ENCODE measurements around the gene ADARB1. TPM values are rescaled to one million over a fixed set of nuclear protein-coding genes. Genes with fewer than 3 reads are reported as not detected.

The ADARB1 gene
- total and polyA plus RNA-seq, 2 of the 8 experiments (the other 6 are each of a cell fraction or from before 2014, with no cell fraction given): 4.7 to 14.9 TPM

DNA sequence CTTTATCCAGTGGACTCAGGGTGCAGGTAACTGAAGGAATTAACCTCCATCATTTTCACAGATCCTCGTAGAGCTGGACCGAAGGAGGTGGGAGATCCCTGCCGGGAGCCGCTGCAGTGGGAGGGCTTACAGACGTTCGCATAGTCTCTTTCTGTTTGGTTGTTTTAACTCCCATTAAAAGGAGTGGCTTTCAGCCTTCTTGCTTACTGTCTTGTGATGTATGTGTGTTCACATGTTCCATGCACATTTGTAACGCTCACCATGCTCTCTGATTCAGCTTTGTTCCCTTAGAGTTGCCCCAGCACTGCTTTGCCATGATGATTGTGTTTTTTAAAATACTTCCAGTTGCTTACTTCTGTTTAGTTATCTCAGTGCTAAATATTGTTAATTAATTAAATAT, 85.8 kb downstream of the ADARB1 start:
- Histone ChIP-seq H4K20me1 (replicated peaks in 1 of 2; ENCODE audit: control insufficient read depth in 1 of 2, insufficient read depth in 2 of 2, low read length in 2 of 2) (peaks cover 0 to 8% of the 10 kb centered on the region in 2 experiments), H3K4me2 (ENCODE audit: insufficient read depth in 1 of 2, low read depth in 2 of 2, low read length in 2 of 2) (no peak overlapping the region), H2BK120ac (replicated peaks; ENCODE audit: low read depth, low read length) (no peak overlapping the region), H3K79me1 (ENCODE audit: low read depth, low read length) (no peaks in the 10 kb centered on the region), H3K27me3 (replicated peaks in 1 of 4; ENCODE audit: control insufficient read depth in 3 of 4, extremely low read depth in 1 of 4, insufficient read depth in 3 of 4, low read length in 3 of 4) (no peaks in the 10 kb centered on the region), H2BK5ac (ENCODE audit: low read depth, low read length) (no peak overlapping the region), H4K8ac (ENCODE audit: extremely low read depth, insufficient read depth, low read length) (no peak overlapping the region), H2AK5ac (ENCODE audit: low read depth, low read length) (no peak overlapping the region), H3K9me3 (ENCODE audit: insufficient read depth in 2 of 2, low read depth in 1 of 2, low read length in 1 of 2) (no peaks in the 10 kb centered on the region), H3K4me1 (replicated peaks in 1 of 4; ENCODE audit: control insufficient read depth in 3 of 4, insufficient read depth in 4 of 4, low read length in 3 of 4) (peaks cover 0 to 6% (median 0%) of the 10 kb centered on the region in 4 experiments; a peak in 3 of 7 replicates), H3K4me3 (ENCODE audit: extremely low read depth in 1 of 4, insufficient read depth in 2 of 4, low read depth in 3 of 4, low read length in 4 of 4) (no peak overlapping the region), H3K18ac (ENCODE audit: extremely low read depth, low read length) (no peak overlapping the region), H3K9ac (replicated peaks in 1 of 4; ENCODE audit: extremely low read depth in 1 of 4, low read depth in 3 of 4, low read length in 3 of 4) (no peak overlapping the region), H2BK20ac (ENCODE audit: low read length) (no peak overlapping the region), H4K5ac (ENCODE audit: insufficient read length, low read depth, low read length) (no peak overlapping the region), H3K36me3 (ENCODE audit: control insufficient read depth in 2 of 4, insufficient read depth in 4 of 4, low read length in 3 of 4) (no peaks in the 10 kb centered on the region), H4K91ac (replicated peaks; ENCODE audit: insufficient read length, low read length) (no peak overlapping the region), H3K23me2 (ENCODE audit: low read depth, low read length) (peaks cover 11% of the 10 kb centered on the region; the same call in 1 of the 2 replicates), H3K79me2 (ENCODE audit: control insufficient read depth in 1 of 2, insufficient read depth in 2 of 2, low read length in 2 of 2) (no peaks in the 10 kb centered on the region), H3K4ac (replicated peaks; ENCODE audit: insufficient read length, low read depth, low read length) (no peak overlapping the region), H3K23ac (ENCODE audit: insufficient read length) (no peak overlapping the region), H3K14ac (ENCODE audit: insufficient read length) (no peak overlapping the region), H2BK12ac (ENCODE audit: low read depth, low read length) (no peak overlapping the region), H2BK15ac (ENCODE audit: low read length) (no peak overlapping the region), H3K27ac (ENCODE audit: low read depth, low read length) (no peak overlapping the region), H2AFZ (ENCODE audit: low read length) (no peak overlapping the region), H3K56ac (replicated peaks; ENCODE audit: insufficient read length, low read depth, low read length) (no peak overlapping the region)
- 85% methylated on average over 7 of the region's 7 CpGs; no CpG with 5 or more reads in 1 of the 2 experiments for WGBS, 2 experiments (ENCODE audit: extremely low coverage in 1 of 2, insufficient coverage in 1 of 2, insufficient read length in 1 of 2, insufficient replicate concordance in 2 of 2, low coverage in 1 of 2, low lambda C conversion rate in 2 of 2, missing lambda C conversion rate in 1 of 2)
- FAIRE-seq (no peak), DNase-seq (ENCODE audit: low read depth in 1 of 2, low spot score in 2 of 2) (no peak)
- ChIA-PET CTCF (ENCODE audit: partially characterized antibody) (interaction anchor here (0.8 to 11.5 kb wide), 2 partner anchors 22 to 58 kb away, joined by 3 to 107 read pairs; no protein-coding TSS in a partner anchor), POLR2A (ENCODE audit: partially characterized antibody) (no interaction called here)
- TF ChIP-seq RAD21 (IDR thresholded peaks at IDR 0.05 in 1 of 2, conservative IDR thresholded peaks at IDR 0.05 in 1 of 2; ENCODE audit: low read depth in 2 of 2, low read length in 2 of 2) (no peak), CREB1 (IDR thresholded peaks at IDR 0.05) (no peak), NRF1 (IDR thresholded peaks at IDR 0.05; ENCODE audit: low read depth, low read length) (no peak), SP4 (IDR thresholded peaks at IDR 0.05; ENCODE audit: low read length) (no peak), SIN3A (conservative IDR thresholded peaks at IDR 0.05 in 1 of 2, IDR thresholded peaks at IDR 0.05 in 1 of 2; ENCODE audit: low read depth in 1 of 2, low read length in 2 of 2) (no peak), HDAC6 (IDR thresholded peaks at IDR 0.05; ENCODE audit: low read depth, low read length) (no peak), BRCA1 (IDR thresholded peaks at IDR 0.05; ENCODE audit: low read depth, low read length) (no peak), TBP (IDR thresholded peaks at IDR 0.05; ENCODE audit: low read depth, low read length) (no peak), EZH2 (IDR thresholded peaks at IDR 0.05; ENCODE audit: low read depth, low read length, severe bottlenecking) (no peak), CBX5 (IDR thresholded peaks at IDR 0.05; ENCODE audit: low read depth, low read length) (no peak), JUN (IDR thresholded peaks at IDR 0.05; ENCODE audit: low read depth, low read length) (no peak), SIRT6 (IDR thresholded peaks at IDR 0.05; ENCODE audit: low read length) (no peak), CHD1 (IDR thresholded peaks at IDR 0.05; ENCODE audit: low read depth, low read length) (no peak), JUND (IDR thresholded peaks at IDR 0.05; ENCODE audit: low read length) (no peak)
- TF ChIP-seq, protein P1, sequence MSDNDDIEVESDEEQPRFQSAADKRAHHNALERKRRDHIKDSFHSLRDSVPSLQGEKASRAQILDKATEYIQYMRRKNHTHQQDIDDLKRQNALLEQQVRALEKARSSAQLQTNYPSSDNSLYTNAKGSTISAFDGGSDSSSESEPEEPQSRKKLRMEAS (IDR thresholded peaks at IDR 0.05): no peak

Measured in H1 (cell line).